Fibroblast of pulmonary artery (primary cell): Measurements from ENCODE around the gene LY6G6C.

ENCODE experiments used
- DNase-seq: peaks from one replicate; pipeline ENCODE4 v3.0.0-alpha.2; 2010; ENCODE audit warnings: low read depth
- H3K4me3 ChIP-seq: replicated peaks from 2 replicates; pipeline ENCODE4 v1.5.1; 2011; ENCODE audit warnings: low read depth, mild to moderate bottlenecking, control low read depth, low read length, moderate library complexity
- TF ChIP-seq, protein P1 (sequence below): IDR thresholded peaks from 2 replicates; pipeline ENCODE4 v1.5.1; 2011; ENCODE audit warnings: mild to moderate bottlenecking, control low read depth, low read length, inconsistent platforms; ENCODE audit errors: missing control alignments

The LY6G6C gene

DNA sequence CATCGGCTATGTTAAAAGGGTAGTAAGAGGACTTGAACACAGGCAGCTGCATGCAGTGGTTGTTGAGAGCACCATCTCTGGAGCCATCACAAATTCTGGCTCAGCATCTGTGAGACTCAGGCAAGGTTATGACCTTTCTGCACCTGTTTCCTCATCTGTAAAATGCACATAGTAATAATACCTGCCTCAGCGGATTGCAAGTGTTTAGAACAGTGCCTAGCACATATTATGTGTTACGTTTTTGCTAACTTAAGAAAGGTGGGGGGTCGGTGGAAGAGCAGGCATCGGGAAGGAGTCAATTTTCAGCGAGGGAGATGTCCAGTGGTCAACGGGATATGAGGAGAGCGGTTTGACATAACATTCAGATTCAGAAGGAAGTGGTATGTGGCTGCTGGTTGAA is 43.6 kb downstream of the LY6G6C start:
- no peak overlapping the region for H3K4me3 ChIP-seq
- TF ChIP-seq, protein P1, sequence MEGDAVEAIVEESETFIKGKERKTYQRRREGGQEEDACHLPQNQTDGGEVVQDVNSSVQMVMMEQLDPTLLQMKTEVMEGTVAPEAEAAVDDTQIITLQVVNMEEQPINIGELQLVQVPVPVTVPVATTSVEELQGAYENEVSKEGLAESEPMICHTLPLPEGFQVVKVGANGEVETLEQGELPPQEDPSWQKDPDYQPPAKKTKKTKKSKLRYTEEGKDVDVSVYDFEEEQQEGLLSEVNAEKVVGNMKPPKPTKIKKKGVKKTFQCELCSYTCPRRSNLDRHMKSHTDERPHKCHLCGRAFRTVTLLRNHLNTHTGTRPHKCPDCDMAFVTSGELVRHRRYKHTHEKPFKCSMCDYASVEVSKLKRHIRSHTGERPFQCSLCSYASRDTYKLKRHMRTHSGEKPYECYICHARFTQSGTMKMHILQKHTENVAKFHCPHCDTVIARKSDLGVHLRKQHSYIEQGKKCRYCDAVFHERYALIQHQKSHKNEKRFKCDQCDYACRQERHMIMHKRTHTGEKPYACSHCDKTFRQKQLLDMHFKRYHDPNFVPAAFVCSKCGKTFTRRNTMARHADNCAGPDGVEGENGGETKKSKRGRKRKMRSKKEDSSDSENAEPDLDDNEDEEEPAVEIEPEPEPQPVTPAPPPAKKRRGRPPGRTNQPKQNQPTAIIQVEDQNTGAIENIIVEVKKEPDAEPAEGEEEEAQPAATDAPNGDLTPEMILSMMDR, result no peak
- no peak for DNase-seq

DNA sequence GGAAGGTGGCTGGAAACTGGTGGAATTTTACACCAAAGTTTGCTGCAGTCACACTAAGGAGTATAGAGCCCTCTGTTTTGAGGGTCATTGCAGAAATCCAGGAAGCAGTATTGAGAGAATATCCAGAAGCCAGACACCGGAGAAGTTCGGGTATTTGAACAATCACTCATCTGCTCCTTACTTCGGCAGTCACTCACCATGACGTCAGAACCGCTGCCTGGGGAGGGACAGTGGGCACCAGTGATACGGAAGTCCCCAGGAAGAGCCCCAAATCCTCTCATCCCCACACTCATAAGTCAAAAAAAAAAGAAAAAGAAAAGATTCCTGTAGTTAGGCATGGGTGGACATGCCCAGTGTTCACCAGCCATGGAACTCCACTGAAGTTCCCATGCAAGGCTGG is 44.6 kb downstream of the LY6G6C start:
- no peak overlapping the region for H3K4me3 ChIP-seq
- TF ChIP-seq, protein P1, result no peak
- no peak for DNase-seq

DNA sequence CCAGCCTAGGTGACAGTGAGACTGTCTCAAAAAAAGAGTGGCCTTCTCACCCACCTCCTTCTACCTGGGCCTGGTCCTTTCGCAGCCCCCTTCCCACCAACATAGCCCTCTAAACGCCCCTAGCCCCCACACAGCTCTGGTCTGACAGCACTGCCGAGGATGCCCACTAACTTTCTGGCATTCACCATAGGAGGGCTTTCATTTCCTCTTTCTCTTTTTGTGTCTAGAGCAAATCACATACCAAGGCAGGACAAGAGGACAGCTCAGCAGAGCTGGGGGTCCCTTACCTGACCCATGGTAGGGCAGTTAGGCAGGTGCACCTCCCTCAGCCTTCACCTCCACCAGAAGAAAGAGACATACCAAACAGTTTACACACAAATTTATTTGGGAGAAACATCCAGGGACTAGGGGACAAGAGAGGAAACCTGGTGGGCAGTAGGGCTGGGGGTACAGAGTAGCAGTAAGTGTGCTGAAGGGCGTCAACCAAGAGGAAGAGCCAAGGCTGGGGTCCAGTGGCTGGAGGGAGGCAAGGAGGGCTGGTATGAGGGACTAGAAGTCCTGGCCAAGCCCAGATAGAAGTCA is 45.1 kb downstream of the LY6G6C start:
- H3K4me3 ChIP-seq, result no peak overlapping the region
- DNase-seq, result no peak
- TF ChIP-seq, protein P1, result no peak

DNA sequence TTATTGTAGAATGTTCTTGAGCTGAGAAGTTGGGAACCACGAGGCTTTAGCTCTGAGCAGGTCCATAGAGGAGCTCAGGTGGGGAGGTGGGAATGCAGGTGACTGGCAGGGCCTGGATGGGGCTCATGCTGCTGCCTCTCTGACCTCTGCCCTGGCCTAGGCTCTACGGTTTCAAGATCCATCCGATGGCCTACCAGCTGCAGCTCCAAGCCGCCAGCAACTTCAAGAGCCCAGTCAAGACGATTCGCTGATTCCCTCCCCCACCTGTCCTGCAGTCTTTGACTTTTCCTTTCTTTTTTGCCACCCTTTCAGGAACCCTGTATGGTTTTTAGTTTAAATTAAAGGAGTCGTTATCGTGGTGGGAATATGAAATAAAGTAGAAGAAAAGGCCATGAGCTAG is 51.9 kb downstream of the LY6G6C start, which contains the start of gene LY6G5B:
TSS of gene LY6G5B (plus strand) at position 301 of the 400 bp plus-strand sequence. CDS start 975 bp downstream, outside the sequence.
- H3K4me3 ChIP-seq, result no peak within 1 kb of the TSS
- TF ChIP-seq, protein P1, result no peak

More for the DNA sequence above, 51.9 kb downstream of the LY6G6C start, which contains the start of gene LY6G5B:
- DNase-seq, result no peak
